Prostate gland (tissue), 2 donors: Measurements from ENCODE around the gene AMIGO1. TPM values are rescaled to one million over a fixed set of nuclear protein-coding genes. Genes with fewer than 3 reads are reported as not detected.

Source experiments
- DNase-seq: peaks from one replicate; pipeline ENCODE4 v3.0.0-alpha.2; 2019; ENCODE audit warnings: low spot score
- H3K27ac ChIP-seq, 2 donors: fragments of 200-600 bp; sonication (generic); 2 replicates each; pipeline ENCODE4 v1.5.1; 2017 to 2019
- H3K27me3 ChIP-seq: fragments of 200-600 bp; sonication (generic); replicated peaks from 2 replicates; pipeline ENCODE4 v1.5.1; 2019; ENCODE audit not compliant: insufficient read depth
- H3K36me3 ChIP-seq, 2 donors: fragments of 200-600 bp; sonication (generic); 1 replicate in 1 of 2; 2 replicates in 1 of 2; pipeline versions ENCODE4 v1.5.1 to v1.8.1; 2017 to 2019
- H3K4me1 ChIP-seq: fragments of 200-600 bp; sonication (generic); replicated peaks from 2 replicates; pipeline ENCODE4 v1.5.1; 2019
- H3K4me3 ChIP-seq, 2 donors: fragments of 200-600 bp; sonication (generic); 2 replicates each; pipeline ENCODE4 v1.5.1; 2017 to 2019
- H3K9me3 ChIP-seq: fragments of 200-600 bp; sonication (generic); 2 replicates; pipeline ENCODE4 v1.5.1; 2017
- POLR2A ChIP-seq: fragments of 450-650 bp; IDR thresholded peaks from one replicate; pipeline ENCODE4 v1.6.1; 2016; ENCODE audit warnings: antibody characterized with exemption, mild to moderate bottlenecking
- POLR2AphosphoS5 ChIP-seq: sonication (generic); formaldehyde crosslinking; IDR thresholded peaks from one replicate; pipeline ENCODE4 v1.6.1; 2017; ENCODE audit warnings: antibody characterized with exemption
- WGBS: methylation state at CpG from one replicate; pipeline ENCODE4 v1.1.5; 2018; 5-methylcytosine and 5-hydroxymethylcytosine counted together
- intact Hi-C: fragments of 100-400 bp; cut with DNase I; formaldehyde crosslinking; loops from one replicate; pipeline ENCODE4 v1.14.2; 2022
- total RNA-seq, 2 donors: library from RNA; depleted of rRNA; stranded (reverse); fragments of >200 nt; gene quantifications; one replicate each; pipeline ENCODE4 v1.1.0, GENCODE V29; 2016
- TF ChIP-seq, protein P1 (sequence below), 4 experiments: fragments of 200-600 bp in 2 of 4; fragments of 450-650 bp in 2 of 4; sonication (generic) in 2 of 4; IDR thresholded peaks; 1 replicate in 3 of 4; 2 replicates in 1 of 4; pipeline ENCODE4 v1.5.1; 2016 to 2019; ENCODE audit warnings: antibody characterized with exemption in 4 of 4, mild to moderate bottlenecking in 2 of 4, moderate library complexity in 2 of 4

Gene AMIGO1
- total RNA-seq, 2 donors from 2014 or later = 9.5 to 13.2 TPM

GRCh38 chr1:109472779-109473178, 36.7 kb downstream of the AMIGO1 start:
- no peak for DNase-seq
- intact Hi-C loops = no loop called here
- Histone ChIP-seq H3K9me3 (no peaks in the 10 kb centered on the region), H3K4me1 (no peaks in the 10 kb centered on the region), H3K27ac (no peak overlapping the region), H3K4me3 (no peak overlapping the region), H3K27me3 (no peaks in the 10 kb centered on the region), H3K36me3 (no peaks in the 10 kb centered on the region)
- 35% methylated on average over 3 of the region's 3 CpGs for WGBS
- TF ChIP-seq, protein P1, sequence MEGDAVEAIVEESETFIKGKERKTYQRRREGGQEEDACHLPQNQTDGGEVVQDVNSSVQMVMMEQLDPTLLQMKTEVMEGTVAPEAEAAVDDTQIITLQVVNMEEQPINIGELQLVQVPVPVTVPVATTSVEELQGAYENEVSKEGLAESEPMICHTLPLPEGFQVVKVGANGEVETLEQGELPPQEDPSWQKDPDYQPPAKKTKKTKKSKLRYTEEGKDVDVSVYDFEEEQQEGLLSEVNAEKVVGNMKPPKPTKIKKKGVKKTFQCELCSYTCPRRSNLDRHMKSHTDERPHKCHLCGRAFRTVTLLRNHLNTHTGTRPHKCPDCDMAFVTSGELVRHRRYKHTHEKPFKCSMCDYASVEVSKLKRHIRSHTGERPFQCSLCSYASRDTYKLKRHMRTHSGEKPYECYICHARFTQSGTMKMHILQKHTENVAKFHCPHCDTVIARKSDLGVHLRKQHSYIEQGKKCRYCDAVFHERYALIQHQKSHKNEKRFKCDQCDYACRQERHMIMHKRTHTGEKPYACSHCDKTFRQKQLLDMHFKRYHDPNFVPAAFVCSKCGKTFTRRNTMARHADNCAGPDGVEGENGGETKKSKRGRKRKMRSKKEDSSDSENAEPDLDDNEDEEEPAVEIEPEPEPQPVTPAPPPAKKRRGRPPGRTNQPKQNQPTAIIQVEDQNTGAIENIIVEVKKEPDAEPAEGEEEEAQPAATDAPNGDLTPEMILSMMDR (IDR thresholded peaks at IDR 0.05) = no peak
- no peak for TF ChIP-seq POLR2A
- no peak for TF ChIP-seq POLR2AphosphoS5

- DNase-seq = no peak
- Histone ChIP-seq H3K4me1 (no peaks in the 10 kb centered on the region), H3K27me3 (no peaks in the 10 kb centered on the region), H3K9me3 (no peaks in the 10 kb centered on the region), H3K36me3 (no peaks in the 10 kb centered on the region), H3K27ac (no peak overlapping the region), H3K4me3 (no peak overlapping the region)
- 63% methylated on average over 6 of the region's 6 CpGs for WGBS
- no peak for TF ChIP-seq POLR2A
- TF ChIP-seq, protein P1 (IDR thresholded peaks at IDR 0.05) = no peak
- no peak for TF ChIP-seq POLR2AphosphoS5
- intact Hi-C loops = no loop called here
Measured at GRCh38 chr1:109470245-109470644, 39.3 kb downstream of the AMIGO1 start.

DNA sequence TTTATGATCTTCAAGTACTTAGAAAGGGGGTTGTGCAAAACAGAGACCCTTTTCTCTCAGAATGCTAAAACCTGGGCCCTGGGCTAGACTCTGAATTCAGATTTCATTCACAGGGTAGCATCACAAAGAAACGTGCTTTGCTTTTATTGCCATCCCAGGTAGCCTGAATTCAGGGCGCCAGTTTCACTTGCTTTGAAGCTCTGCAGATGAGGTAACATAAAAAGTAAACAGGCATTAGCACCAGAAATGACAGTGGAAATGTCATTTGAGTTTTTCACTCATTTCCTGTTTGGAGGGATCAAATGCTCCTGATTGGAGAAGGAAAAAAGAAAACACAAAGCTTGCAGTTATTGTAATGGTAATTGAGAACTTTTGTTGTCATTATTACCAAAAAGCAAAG, 40.6 kb downstream of the AMIGO1 start:
- Histone ChIP-seq H3K27me3 (no peaks in the 10 kb centered on the region), H3K4me3 (no peak overlapping the region), H3K9me3 (no peaks in the 10 kb centered on the region), H3K27ac (no peak overlapping the region), H3K4me1 (no peaks in the 10 kb centered on the region), H3K36me3 (no peaks in the 10 kb centered on the region)
- DNase-seq = no peak
- TF ChIP-seq POLR2A = no peak
- no peak for TF ChIP-seq POLR2AphosphoS5
- TF ChIP-seq, protein P1 (IDR thresholded peaks at IDR 0.05) = no peak
- intact Hi-C loops = no loop called here
- WGBS = 16% methylated on average over 2 of the region's 2 CpGs

DNA sequence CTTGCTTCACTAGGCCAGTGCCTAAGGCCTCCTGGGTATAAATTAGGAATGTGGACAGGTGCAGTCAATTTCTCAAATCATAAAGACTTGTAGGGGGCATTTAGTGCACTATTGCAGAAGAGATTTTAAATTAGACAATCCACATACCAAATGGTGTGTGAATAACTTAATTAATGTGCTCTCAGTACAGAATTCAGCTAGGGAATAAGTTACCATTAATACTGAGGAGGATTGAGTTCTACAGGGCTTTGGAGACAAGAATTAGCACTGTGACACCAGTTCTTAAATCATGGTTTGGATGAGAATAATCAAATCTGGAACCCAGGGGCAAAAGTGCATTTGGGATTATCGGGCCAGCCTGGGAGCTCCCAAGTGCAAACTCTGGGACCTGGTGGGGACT, 41.5 kb downstream of the AMIGO1 start:
- no peak for DNase-seq
- no peak overlapping the region for H3K27ac ChIP-seq

GRCh38 chr1:109467301-109467777, 42.2 kb downstream of the AMIGO1 start:
- no peaks in the 10 kb centered on the region for H3K36me3 ChIP-seq
- no peaks in the 10 kb centered on the region for H3K4me1 ChIP-seq
- 22% methylated on average over 22 of the region's 23 CpGs for WGBS
- no peaks in the 10 kb centered on the region for H3K9me3 ChIP-seq
- intact Hi-C loops = no loop called here
- H3K27ac ChIP-seq = no peak overlapping the region
- no peak for DNase-seq
- TF ChIP-seq POLR2AphosphoS5 (no peak), POLR2A (no peak)
- TF ChIP-seq, protein P1 (IDR thresholded peaks at IDR 0.05) = no peak
- H3K4me3 ChIP-seq = peak overlapping the region; percentile 39 to 49
- H3K27me3 ChIP-seq = no peaks in the 10 kb centered on the region

More for the DNA sequence above, 41.5 kb downstream of the AMIGO1 start:
- TF ChIP-seq, protein P1 (IDR thresholded peaks at IDR 0.05) = no peak
- TF ChIP-seq POLR2AphosphoS5 (no peak), POLR2A (no peak)
- WGBS = 91% methylated on average over 1 of the region's 1 CpG
- no peaks in the 10 kb centered on the region for H3K36me3 ChIP-seq
- no peak overlapping the region for H3K4me3 ChIP-seq
- no peaks in the 10 kb centered on the region for H3K4me1 ChIP-seq
- H3K27me3 ChIP-seq = no peaks in the 10 kb centered on the region
- H3K9me3 ChIP-seq = no peaks in the 10 kb centered on the region
- intact Hi-C loops = no loop called here
